Measurements from ENCODE around the gene THAP4.

Gene THAP4, protein sequence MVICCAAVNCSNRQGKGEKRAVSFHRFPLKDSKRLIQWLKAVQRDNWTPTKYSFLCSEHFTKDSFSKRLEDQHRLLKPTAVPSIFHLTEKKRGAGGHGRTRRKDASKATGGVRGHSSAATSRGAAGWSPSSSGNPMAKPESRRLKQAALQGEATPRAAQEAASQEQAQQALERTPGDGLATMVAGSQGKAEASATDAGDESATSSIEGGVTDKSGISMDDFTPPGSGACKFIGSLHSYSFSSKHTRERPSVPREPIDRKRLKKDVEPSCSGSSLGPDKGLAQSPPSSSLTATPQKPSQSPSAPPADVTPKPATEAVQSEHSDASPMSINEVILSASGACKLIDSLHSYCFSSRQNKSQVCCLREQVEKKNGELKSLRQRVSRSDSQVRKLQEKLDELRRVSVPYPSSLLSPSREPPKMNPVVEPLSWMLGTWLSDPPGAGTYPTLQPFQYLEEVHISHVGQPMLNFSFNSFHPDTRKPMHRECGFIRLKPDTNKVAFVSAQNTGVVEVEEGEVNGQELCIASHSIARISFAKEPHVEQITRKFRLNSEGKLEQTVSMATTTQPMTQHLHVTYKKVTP

DNA sequence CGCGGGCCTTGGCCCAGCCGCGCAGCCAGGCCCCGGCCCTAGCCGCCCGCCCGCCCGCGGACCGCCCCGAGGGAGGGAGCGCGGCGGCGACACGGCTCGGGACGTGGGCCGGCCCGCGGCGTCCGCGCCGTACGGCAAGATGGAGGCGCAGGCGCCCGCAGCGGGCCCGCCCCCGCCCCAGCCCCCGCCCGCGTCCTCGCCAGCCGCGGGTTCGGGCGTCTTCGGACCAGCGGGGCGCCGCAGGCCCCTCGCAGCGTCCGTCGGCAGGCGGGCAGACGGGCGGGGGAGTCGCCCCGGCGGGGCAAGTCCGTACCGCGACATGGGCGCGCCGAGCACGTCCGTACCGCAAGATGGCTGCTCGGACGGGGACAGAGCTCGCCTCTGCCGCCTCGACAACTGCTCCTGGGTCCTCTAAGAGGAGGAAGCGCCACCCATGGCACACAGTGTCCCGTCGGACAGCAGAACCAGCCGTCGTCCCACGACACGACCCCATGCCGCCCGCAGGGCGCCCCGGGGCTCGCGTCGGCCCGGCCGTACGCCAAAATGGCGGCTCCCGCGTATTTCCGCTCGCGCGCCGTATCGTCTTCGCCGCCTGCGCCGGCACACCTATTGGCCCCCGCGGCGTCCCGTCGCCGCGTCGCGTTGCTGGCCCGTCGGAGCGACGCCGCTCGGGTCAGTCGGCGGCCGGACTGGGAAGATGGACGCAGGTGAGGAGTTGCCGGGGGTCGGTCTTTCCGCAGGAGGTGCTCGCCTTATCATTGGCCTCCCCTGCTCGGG, at the start of gene THAP4, which contains the start of gene ATG4B:
Gene THAP4, minus strand, starts transcription at position 141 of the 777 bp plus-strand sequence. CDS start 141 bp downstream, outside the sequence.
Gene ATG4B, plus strand, starts transcription at position 676 of the 777 bp plus-strand sequence. Its CDS starts 22 bp downstream, at position 698.
- TF ChIP-seq, protein P1, sequence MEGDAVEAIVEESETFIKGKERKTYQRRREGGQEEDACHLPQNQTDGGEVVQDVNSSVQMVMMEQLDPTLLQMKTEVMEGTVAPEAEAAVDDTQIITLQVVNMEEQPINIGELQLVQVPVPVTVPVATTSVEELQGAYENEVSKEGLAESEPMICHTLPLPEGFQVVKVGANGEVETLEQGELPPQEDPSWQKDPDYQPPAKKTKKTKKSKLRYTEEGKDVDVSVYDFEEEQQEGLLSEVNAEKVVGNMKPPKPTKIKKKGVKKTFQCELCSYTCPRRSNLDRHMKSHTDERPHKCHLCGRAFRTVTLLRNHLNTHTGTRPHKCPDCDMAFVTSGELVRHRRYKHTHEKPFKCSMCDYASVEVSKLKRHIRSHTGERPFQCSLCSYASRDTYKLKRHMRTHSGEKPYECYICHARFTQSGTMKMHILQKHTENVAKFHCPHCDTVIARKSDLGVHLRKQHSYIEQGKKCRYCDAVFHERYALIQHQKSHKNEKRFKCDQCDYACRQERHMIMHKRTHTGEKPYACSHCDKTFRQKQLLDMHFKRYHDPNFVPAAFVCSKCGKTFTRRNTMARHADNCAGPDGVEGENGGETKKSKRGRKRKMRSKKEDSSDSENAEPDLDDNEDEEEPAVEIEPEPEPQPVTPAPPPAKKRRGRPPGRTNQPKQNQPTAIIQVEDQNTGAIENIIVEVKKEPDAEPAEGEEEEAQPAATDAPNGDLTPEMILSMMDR (IDR thresholded peaks at IDR 0.05; ENCODE audit: low read depth, low read length) = no peak
- DNase-seq (ENCODE audit: extremely low read depth, low read depth) = peak; percentile 62

DNA sequence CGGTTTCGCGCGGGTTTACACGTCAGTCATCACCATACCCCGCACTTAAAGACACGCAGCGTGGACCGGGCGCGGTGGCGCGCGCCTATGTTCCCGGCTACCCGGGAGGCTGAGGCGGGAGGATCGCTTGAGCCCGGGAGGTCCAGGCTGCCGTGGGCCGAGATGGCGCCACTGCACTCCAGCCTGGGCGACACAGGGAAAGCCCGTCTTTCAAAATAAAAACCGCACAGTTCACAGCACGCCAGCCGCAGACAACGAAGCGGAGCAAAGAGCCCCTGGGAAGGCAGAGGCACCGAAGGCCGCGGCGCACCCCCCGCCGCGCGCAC, 49.3 kb upstream of the THAP4 start:
- TF ChIP-seq, protein P1 (IDR thresholded peaks at IDR 0.05; ENCODE audit: low read depth, low read length) = no peak

DNA sequence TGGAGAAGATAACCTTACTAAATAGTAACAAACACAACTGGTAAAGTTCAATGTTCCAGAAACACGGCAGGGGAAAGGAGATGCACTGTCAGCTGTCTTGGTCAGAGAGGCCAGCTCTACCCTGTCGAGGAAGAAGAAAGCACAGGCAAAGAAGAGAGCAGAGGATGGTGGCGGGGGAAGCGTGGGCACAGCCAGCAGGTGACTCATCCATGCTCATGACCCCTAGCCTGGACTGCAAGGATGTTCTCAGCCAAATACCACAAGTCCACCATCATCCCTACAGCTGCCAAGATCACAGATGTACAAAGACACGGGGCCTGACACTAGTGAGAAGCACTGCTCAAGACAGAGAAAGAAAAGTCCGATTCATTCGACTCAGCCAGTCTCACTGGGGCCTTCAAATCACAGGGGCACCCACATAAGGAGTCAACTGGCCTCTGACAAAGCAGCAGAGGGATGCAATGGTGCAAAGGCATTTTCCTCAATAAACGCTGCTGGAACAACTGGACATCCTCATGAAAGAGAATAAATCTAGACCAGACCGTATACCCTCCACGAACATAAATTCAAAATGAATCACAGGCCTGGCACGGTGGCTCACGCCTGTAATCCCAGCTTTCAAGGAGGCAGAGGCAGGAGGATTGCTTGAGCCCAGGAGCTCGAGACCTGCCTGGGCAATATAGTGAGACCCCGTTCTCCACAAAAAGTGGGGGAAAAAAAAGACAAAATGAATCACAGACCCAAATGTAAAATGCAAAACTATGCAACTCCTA, 44.1 kb upstream of the THAP4 start:
- TF ChIP-seq, protein P1 (IDR thresholded peaks at IDR 0.05; ENCODE audit: low read depth, low read length) = no peak
- DNase-seq (ENCODE audit: extremely low read depth, low read depth) = peak; percentile 87

More for the DNA sequence above, 49.3 kb upstream of the THAP4 start:
- DNase-seq (ENCODE audit: extremely low read depth, low read depth) = no peak

DNA sequence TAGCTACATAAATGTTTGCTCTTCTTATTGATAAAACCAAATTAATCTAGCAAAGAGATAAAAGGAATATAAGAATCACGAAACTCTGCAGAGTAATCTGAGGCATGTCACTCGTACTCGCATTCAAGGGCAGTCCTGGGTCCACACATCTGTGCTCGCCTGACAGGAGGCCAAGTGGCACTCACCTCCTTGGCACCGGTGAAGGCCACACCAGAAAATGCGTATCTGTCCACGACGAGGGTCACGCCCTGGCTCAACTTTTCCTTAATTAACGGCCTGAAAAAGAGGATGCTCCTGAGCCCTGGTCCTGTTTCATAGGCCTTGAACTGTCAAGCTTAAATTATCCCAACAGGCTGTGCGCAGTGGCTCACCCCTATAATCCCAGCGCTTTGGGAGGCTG, 43.1 kb upstream of the THAP4 start:
- TF ChIP-seq, protein P1 (IDR thresholded peaks at IDR 0.05; ENCODE audit: low read depth, low read length) = no peak
- DNase-seq (ENCODE audit: extremely low read depth, low read depth) = no peak

DNA sequence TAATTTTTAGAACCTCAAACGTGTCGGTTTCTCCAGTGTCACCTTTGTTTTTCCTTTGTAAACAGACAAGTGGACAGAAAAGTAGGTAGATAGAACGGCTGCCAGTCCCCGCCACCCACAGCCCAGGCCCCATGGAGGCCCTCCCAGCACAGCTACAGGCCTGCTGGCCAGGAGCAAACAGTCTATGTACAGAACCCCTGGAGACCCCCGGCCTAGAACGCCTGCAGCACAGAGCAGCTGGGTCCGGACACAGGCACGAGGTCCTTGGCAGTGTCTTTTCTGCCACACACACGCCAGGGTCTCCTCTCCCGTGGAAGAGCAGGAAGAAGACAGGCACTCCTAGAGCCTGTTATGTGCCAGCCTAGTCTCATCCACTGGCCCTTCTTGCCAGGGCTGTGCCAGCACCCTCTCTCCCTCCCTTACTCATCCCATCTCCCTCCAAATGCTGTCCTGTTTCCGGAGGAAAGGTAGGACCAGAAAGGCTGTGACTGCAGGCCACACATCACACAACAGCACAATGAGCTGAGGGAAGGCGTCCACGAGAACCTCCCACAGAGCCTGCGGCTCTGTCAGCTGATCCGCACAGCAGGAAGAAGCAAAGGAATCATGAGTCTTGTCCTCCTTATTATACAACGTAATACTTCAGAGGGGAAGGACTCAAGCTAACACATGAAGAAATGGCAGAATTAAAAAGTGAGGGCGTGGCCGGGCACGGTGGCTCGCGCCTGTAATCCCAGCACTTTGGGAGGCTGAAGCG, 42.0 kb upstream of the THAP4 start:
- TF ChIP-seq, protein P1 (IDR thresholded peaks at IDR 0.05; ENCODE audit: low read depth, low read length) = no peak
- no peak for DNase-seq (ENCODE audit: extremely low read depth, low read depth)

DNA sequence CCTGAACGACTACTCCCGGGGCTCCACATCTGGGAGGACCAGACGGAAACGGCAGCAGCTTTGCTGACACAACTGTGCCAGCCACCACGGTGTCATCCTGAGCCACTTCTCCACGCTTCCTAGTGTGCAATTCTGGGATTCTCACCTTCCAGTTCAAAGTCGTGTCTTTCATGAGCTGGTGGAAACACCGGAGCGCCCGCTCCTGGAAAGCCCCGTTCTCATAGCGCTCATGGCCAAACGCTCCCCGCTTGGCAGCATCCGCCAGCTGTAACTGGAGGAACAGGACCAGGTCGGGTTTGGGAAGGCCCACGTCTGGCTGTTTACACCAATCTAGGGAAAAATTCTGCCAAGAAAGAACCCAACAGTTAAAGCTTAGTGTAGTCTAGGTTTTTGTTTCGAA, 41.3 kb upstream of the THAP4 start:
- TF ChIP-seq, protein P1 (IDR thresholded peaks at IDR 0.05; ENCODE audit: low read depth, low read length) = no peak
- no peak for DNase-seq (ENCODE audit: extremely low read depth, low read depth)

Measured in AG09319 (cell line).